NCI-H2029 (cell line): ENCODE results near the gene DHRS7B.
"Not testable (repeated sequence)": the region's sequence is repeated elsewhere in the genome, so short reads cannot be mapped to it uniquely, and the experiment has no call there.

Source experiments
- DNase-seq: peaks from one replicate; lab custom pipeline; 2025; lab: John Stamatoyannopoulos, UW

Gene DHRS7B

DNA sequence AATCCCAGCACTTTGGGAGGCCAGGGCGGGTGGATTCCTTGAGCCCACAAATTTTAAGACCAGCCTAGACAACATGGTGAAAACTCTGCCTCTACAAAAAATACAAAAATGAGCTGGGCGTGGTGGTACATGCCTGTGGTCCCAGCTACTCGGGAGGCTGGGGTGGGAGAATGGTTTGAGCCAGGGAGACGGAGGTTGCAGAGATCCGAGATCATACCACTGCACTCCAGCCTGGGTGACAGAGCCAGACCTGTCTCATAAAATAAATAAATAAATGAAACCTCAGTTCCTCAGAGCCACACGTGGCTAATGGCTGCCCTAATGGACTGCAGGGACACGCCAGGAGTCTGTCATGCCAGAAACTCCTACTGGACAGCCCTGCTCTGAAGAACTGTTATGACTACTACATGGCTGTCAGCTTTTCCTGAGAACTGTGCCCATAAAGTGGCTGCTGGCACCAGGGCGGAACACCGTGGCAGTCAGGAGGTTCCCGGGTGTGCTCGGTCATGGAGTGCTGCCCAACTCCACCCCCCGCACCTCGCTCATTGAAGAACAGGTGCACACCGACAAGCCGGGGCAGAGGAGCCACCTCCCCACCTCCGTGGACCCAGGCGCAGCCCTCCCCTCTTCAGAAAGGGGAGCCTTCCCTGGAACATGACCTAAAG lies 82.9 kb downstream of the DHRS7B start:
- DNase-seq, result no peak

DNA sequence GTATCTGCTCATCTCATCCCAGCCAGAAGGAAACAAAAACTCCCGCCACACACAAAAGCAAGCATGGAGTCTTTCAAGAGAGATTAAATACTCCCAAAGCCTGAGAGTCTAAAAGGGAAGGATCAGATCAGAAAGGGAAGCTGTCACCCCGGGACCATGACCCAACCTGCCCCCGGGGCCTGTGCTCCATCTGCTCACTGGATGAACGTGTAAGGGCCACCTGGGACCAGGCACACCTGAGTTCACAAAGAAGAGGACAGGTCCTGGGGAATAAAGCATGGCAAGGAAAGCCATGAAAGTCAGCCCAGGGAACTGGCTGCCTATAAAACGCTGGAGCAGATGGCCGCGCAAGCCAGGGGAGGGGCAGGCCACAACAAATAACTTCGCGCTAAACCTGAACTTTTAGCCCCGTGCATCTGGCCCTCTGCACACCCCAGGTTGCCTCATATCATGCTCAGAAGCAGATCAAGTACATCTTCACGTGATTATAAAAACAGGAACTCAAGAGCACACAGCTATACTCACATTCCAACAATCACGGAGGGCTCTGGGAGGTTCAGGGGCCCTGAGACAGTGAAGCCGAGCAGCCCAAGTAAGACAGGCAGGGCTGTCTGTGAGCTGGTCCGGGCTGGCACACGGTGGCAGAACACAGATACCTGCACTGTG lies 83.8 kb downstream of the DHRS7B start:
- DNase-seq, result no peak

DNA sequence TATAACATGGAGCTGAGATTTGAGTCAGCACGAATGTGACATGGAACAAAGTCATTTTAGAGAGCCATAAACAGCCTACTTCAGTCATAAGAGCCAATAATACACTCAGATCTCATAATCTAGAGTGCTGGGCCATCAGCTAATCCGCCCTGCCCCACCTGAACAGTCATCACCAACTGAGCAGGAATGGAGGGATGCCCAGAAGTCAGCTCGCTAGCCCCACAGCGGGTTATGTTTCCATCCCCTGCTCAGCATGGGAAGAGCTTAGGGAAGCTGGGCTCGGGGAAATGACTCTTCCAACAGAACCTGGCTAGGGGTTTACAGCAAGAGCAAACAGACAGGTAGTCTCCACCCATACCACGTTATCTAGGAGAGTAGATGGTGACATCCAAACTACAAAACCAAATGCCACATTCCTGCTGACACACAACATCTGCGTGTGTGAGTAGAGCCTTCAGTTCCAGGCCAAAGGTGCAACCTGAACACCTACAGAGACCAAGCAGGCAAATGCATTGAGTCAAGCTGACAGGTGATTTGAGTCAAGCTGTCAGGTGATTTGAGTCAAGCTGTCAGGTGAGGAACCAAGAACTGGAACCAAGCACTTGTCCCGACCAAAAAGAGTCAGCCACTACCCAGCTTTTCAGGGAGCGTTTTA lies 85.2 kb downstream of the DHRS7B start:
- no peak for DNase-seq

DNA sequence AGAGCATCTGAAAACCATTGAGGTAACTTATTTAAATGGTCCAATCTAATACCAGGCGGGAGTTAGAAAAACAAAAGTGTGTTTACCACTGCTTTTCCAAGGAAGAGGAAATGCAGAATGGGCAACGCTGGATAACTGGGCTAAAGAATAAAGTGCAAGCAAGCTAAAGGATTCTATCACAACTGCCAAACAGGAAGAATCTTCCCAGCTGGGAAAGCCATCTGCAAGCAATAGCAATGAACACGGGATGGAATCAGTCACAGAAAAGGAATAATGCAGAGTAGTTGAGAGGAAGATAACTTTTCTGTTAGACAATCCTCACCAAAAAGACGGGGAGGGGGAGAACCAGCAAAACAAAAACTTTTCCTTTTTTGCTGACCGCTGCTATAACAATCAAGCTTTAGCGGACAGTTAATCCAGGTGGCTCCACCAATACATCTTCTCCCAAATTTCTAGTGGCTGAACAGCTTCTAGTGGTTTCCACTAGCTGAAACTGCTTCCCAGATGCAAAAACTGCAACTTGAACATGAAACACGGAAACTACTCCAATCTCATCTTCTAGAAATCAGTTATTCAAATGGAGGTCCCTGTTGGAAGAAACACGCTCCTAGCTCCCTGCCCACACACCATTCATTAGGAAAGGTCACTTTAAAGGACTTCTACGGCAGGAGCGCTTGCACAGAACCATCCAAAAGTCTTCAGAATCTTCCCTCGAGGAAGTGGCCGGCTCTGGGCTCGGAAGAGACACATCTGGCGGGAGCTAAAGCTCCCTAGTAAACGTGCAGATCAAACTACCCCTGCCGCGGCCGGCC lies 86.3 kb downstream of the DHRS7B start:
- no peak for DNase-seq

DNA sequence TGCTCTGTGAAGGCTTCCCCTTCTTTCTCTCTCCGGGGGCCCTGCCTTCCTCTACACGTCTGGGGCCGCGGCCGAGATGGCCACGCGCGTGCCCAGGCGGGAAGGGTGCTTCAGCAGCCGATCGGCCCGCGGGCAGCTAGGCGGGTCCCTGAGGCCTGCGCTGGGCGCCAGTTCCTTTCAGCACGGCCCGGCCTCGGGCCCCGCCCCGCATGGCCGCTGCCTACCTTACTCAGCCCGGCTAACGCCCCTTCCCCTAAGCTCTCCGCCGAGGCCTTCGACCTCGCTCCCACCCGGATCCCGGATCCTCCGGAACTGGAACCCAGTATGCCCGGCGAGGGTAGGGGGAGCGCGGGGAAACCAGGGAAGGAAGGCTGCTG lies 86.9 kb downstream of the DHRS7B start:
- no peak for DNase-seq

DNA sequence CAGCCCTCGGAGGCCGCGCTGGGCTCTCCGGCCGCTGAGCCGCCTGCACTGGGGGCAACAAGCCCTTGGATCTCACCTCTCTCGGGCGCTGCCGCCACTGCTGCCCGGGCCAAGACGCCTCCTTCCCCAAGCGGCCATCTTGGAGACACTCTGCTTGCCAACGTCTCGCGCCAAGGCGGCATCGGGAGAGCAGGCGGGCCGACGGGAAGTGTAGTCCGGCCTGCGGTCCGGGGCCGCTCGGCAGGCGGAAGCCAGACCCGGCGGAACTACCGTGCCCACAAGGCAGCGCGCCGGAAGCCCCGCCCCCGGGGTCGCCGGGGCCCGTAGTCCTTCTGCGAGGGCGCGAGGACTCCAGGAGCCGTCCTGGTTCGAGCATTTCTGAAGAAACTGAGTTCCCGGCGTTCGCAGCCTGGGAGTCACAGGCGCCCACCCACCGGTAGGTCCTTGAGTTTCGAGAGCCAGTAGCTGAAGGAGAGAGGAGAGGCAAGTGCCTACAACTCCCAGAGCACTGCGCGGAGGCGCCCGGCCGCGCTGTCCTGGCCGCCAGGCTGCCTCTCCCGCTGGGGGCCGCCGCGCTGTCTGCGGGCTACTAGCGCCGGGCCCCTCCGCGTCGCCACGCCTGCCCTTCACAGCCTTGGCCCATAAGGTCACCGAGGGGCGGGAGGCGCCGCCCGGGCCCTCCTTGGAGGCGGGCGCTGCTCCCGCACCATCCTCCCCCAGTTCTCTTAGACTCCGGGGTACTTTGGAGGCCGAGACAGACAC lies 87.4 kb downstream of the DHRS7B start, which contains the start of gene TMEM11:
TSS of gene TMEM11 (minus strand) at position 147 of the 762 bp plus-strand sequence. CDS start at position 138, 9 bp downstream.
- DNase-seq, result peak; percentile 77

DNA sequence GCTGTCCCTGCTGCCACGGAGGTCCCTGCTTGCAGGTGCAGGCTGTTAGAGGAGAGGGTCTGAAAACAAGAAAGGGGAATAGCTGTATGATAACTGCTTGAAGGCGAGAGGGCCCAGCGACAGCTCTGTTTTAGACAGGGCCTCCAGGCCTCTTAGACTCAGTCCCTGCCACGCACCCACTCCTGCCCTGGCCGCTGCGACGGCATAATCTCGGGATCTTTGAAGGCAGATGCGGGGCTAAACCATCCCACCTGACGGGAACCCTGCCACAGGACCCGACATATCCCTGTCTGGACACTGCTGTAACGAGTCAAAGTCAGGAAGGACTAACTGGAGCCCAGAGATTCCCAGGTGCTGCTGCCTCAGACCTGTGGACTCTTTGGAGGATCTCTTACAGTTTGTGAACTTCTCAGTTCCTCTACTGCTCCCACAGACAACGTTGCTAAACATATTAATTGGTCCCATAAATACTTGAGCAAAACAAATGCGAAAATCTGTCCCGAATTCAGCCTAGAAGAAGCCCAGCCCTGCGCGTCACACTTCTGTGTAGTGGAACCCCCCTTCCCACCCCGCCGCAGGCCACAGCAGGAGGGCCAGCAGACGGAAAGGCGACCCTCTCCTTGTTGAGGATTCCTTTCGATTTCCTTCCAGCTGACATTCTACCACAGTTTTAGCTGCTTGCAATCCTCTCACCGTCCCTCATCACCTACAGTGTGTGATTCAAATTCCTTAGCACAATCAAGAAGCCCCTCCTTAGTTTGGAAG lies 88.2 kb downstream of the DHRS7B start:
- no peak for DNase-seq

DNA sequence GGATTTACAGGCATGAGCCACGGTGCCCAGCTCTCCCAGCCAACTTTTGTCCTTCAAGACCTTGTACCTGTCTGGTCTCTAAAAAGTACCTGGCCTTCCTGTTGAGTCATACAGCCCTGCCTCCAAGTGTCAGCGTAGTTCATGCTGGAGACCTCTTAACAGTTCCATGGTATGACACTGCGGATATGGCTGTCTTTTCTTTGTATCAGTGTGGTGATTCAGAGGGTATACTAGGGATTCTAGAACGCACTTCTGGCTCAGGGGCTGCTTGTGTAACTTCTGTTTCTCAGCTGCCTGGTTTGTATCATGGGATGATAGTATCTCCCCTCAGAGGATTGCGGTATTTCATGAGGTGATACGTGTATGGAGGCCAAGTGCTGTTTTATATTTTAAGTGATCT lies 89.2 kb downstream of the DHRS7B start:
- no peak for DNase-seq

DNA sequence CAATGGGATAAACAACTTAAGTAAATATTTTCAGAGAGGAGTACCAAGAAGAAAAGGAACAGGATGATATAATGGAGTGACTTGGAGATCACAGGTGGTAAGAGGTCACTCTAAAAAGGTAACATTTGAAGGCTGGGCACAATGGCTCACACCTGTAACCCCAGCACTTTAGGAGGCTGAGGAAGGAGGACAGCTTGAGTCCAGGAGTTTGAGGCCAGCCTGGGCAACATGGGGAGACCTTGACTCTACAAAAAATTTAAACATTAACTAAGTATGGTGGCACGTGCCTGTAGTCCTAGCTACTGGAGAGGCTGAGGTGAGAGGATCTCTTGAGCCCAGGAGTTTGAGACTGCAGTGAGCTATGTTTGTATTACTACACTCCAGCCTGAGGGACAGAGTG lies 90.6 kb downstream of the DHRS7B start:
- no peak for DNase-seq

DNA sequence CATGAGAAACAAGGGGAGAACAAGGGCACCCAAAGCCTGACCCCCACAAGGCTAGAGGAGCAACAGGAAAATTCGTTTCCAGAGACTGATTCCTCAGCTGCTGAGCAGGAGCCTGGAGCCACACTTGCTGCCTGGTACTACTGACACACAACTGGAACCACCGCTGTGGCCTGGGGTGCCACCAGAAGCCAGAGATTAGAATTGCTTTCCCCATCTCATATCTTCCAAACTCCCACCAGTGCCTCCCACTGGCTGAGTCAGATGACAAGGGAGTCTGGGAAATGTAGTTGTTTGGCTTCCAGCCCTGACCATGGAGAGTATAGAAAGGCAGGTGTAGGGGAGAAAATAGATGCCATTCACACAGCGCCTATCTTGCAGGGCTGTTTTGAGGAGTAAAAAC lies 91.3 kb downstream of the DHRS7B start:
- DNase-seq, result no peak

DNA sequence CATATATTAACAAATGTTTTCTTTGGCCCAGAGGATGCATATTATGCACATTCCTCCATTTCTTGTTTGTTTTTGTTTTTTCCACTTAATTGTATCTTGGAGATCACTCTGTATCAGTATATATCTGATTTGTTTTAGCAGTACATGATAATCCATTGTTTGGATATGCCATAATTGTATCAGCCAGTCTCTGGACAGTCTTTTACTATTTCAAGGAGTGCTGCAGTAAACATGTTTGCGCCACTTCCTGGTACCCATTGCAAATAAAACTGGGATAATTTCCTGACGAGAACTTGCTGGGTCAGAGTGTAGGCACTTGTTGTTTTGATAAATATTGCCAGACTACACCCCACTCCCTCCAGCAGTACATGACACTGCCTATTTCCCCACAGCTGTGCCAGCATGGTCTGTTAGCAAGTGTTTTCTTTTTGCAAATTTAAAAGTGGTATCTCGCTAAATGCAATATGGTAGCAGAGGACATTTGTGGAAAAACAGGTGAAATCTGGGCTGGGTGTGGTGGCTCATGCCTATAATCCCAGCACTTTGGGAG lies 92.1 kb downstream of the DHRS7B start:
- DNase-seq, result no peak

DNA sequence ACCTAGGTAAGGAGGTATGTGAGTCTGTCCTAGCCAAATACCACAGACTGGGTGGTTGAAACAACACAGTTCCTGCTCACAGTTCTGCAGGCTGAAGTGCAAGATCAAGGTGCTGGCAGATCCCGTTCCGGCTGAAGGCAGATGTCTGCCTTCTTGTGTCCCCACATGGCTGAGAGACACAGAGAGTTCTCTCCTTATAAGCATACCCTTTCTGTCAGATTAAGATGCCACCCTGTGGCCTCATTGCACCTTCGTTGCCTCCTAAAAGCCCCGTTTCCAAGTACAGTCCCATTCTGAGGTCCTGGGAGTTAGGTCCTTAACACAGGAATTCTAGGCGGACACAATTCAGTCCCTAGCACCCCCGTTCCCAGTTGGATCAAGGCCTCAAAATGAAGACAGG lies 96.3 kb downstream of the DHRS7B start:
- no peak for DNase-seq

DNA sequence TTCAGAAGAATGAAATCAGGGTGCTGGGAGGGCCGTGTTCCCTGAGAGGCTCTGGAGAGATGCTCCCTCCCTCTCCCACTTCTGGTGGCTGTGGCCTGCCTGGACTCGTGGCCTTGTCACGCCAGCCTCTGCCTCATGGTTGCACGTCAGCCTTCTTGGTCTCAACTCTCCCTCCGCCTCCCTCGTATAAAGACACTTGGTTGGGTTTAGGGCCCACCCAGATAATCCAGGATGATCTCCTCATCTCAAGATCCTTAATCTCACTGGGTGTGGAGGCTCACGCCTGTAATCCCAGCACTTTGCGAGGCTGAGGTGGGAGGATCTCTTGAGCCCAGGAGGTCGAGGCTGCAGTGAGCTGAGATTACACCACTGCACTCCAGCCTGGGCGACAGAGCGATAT lies 100.5 kb downstream of the DHRS7B start:
- not testable (repeated sequence) for DNase-seq

DNA sequence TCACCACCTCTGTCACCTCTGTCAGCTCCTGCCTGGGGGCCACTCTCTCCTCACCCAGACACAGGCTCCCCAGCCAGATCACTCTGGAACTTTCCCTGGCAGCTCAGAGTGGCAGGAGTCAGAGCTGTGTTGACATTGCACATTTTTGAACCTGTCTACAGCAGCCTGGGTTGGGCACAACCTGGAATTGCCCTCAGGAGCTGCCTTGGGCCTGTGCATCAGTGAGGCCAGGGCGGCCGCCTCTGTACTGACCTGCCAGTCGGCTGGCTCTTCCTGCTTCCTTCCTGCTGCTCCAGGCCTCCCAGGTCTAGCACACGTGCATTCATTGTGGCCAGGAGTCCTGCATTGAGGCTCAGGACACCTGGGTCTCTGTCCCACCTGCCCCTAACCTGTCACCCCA lies 101.3 kb downstream of the DHRS7B start:
- no peak for DNase-seq

DNA sequence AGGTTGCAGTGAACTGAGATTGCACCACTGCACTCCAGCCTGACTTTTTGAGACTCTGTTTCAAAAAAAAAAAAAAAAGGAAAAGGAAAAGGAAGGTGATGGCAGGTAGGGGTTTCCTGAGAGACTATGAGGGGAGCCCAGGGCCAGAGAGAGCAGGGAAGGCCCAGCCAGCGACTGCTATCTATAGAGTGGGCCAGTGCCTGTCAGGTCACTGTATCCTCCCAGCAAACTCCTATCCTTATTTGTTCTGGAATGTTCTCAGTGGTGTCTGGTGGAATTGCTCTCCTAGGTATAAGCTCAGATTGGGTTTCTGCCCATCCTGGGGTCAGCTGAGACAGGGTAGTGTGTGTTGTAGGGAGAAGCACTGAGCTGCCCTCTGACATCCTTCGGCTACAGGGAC lies 102.1 kb downstream of the DHRS7B start:
- no peak for DNase-seq

DNA sequence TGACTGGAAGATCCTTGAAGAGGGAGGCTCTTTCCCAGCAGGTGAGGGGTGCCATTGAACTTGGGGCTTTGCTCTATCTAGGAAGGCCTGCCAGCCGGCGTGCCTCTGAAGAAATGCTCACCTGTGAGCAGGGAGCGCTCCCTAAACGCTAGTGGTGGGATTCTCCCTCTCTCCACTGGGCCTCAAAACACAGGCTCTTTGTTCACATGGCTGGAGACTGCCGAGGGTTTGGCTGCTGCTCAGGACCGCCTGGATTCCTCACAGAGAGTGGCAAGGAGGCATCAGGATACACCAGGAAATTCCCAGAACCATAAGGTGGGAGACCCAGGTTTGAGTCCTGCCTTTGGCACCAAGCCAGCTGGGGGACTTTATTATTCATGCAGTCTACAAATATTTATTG lies 104.8 kb downstream of the DHRS7B start:
- no peak for DNase-seq

DNA sequence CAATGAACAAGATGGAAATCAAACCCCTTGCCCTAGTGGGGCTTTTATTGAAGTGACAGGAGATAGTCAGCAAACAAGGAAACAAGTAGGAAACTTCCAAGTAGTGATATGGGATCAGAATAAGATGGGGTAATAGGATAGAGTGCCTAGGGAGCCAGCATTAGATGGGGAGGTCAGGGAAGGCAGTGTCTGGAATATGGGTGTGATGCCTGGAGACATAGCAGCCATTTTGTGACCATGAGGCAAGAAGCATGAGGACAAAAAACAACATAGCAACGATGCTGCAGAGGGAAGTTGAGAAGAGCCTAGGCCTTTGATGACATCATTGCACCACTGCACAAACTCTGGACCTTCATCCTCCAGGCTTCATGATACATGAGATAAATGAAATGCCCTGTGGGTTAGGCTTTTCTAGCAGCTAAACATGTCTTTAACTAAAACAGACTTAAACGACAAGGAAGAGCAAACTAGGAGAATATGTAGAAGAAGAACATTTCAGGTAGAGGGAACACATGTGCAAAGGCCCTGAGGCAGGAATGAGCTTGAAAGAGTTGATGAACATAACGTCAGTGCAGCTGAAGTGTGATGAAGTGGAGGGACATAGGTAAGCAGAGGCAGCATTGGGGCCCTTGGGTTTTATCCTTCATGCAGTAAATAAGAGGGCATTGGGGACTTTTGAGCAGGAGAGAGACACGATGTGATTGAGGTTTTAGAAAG lies 105.4 kb downstream of the DHRS7B start:
- DNase-seq, result no peak

DNA sequence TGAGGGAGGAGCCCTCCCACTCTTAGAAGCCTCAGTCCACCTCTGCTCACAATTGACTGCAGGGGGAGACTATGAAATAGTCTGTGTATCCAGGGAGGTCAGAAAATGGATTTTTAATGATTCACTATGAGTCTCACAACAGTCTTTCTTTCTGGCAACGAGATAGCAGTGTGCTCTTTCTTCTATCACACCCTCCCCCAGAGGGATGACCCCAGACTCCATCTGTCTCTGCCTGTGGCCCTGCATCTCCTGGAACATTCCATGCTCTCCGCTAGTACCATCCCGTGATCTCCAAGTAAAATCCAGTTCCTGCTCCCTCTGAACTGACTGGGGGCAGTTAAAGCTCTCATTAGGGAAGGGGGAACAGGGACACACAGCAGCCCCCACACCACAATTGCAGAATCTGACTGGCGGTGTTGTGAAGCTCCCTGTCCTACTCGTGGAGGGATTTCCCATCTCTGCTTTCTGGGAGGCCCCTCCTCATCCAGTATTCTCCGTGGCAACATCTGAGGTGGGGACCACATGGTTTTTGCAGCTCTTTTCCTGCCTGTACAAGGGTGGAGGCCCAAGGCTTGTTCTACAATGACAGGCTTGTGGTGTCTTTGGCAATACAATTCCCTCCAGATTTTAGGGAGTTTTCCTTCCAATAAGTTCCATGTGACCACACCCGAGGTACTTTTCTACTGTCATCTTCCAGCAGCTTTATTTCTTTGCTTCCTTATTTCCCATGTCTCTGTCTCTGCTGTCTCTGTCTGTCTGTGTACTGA lies 107.0 kb downstream of the DHRS7B start:
- DNase-seq, result no peak

DNA sequence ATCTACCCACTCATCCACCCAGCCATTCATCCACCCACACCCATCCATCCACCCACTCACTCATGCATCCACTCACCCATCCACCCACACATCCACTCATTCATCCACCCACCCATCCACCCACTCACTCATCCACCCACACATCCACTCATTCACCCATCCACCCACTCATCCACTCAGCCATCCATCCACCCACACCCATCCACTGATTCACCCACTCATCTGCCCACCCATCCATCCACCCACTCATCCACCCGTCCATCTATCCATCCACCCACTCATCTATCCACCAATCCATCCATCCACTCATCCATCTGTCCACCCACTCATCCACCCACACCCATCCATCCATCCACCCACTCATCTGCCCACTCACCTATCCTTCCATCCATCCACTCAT lies 109.2 kb downstream of the DHRS7B start:
- DNase-seq, result no peak
